Body of pancreas (tissue), 4 donors: ENCODE data around the gene MOXD1.

Experiments
- CTCF ChIP-seq, 7 experiments: fragments of 450-650 bp in 4 of 7; fragments of 200-600 bp in 3 of 7; sonication (generic) in 3 of 7; IDR thresholded peaks; one replicate each; pipeline ENCODE4 v1.5.1; 2016 to 2019; ENCODE audit warnings: antibody characterized with exemption in 7 of 7
- POLR2A ChIP-seq, 3 donors: fragments of 450-650 bp; IDR thresholded peaks; one replicate each; pipeline ENCODE4 v1.6.1; 2016; ENCODE audit warnings: antibody characterized with exemption in 3 of 3, mild to moderate bottlenecking in 2 of 3

- TF ChIP-seq CTCF (IDR thresholded peaks at IDR 0.05) (no peak), POLR2A (IDR thresholded peaks at IDR 0.05) (no peak)
These were observed 153.7 kb downstream of the MOXD1 start for GRCh38 chr6:132247381-132248159.
